ENCODE data around the gene CDKAL1.
"Not testable (repeated sequence)": the region's sequence is repeated elsewhere in the genome, so short reads cannot be mapped to it uniquely, and the experiment has no call there.

The CDKAL1 gene

DNA sequence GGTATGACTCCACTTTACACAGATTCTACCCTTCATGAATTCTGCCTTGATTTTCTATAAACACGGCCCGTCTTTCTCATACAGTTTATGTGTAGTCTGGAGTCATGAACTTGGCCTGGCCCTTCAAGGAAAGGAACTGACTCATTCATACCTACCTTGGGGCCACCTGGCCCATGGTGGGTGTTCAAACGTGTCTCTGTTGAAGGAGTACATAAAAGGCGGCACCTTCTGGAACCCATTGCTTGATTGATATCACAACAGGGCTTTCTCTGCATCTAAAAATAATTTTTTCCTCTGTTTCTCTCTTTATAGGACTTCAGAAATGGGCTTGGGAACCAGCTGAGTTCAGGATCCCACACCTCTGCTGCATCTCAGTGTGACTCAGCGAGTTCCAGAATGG, 696.3 kb downstream of the CDKAL1 start:
- DNase-seq, result no peak

DNA sequence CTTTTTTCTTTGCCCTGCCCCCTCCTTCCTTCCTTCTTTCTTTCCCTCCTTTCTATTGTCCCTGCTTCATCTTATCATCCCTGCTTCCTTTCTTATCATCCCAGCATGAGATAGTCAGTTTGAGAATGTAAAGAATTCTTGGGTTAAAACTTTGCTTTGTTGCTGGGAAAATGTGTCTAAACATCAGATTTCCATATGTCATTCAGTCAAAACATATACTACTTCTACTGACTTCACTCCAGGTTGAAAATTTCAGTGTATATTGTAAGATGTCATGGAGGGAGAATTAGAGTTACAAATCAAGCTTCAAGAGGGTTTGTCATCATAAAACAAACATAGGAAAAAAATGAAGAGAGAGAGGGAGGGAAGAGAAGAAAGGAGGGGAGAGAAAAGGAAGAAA, 700.9 kb downstream of the CDKAL1 start:
- no peak for DNase-seq

GRCh38 chr6:21238208-21238607, 704.0 kb downstream of the CDKAL1 start:
- no peak for DNase-seq

DNA sequence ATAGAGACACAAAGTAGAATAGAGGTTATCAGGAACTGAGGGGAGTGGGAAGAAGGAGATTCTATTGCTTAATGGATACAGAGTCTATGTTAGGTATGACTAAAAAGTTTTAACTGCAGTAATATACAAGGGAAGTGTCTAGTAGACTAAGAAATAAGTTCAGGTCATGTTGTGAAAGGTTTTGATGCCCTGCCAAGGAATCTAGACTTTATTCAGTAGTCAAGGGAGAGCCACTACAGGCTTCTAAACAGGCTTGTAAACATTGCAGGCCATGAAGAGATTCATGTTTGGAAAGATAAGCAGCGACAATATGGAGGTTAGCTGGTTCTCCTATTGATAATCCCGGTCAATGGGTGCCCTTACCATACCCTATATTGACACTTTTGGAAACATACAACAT, 706.5 kb downstream of the CDKAL1 start:
- no peak for DNase-seq

DNA sequence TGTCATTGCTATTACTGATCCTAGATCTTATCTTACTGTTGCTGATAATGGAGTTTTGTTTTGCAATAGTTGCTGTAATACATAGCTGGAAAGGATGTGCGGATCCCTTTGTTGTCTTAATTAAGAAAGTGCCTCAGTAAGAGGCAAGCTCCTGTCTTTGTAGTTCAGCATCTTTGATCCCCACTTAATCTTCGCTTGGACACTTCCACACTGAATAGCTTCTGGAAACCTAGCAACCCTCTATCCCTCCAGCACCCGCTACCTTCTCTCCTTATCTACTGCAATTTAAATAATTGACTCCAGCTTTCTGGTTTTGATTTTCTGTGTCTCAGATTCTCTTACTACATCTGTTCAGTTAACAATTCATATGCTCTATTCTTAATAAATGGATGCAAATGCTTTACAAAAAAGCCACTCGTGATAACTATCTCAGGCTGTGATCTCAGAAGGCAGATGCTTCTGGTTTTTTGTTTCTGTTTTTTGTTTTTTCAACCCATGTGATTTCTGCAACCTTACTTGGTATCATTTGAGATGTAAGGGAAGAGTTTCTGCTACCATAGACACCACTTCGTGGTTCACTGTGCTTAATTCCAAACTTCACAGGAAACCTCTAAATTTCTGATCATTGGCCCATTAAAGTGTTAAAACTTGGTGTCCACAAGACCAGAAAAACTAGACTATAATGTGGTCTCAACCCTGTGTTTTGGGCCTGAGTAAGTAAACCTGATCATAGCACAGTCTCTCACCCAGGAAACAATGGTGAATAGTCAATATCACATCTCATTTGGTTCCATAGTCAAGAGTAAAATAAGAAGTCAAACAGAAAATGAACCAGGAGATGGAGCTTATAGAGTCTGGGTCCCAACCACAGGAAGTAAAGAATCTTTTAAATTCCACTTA, 707.2 kb downstream of the CDKAL1 start:
- no peak for DNase-seq

DNA sequence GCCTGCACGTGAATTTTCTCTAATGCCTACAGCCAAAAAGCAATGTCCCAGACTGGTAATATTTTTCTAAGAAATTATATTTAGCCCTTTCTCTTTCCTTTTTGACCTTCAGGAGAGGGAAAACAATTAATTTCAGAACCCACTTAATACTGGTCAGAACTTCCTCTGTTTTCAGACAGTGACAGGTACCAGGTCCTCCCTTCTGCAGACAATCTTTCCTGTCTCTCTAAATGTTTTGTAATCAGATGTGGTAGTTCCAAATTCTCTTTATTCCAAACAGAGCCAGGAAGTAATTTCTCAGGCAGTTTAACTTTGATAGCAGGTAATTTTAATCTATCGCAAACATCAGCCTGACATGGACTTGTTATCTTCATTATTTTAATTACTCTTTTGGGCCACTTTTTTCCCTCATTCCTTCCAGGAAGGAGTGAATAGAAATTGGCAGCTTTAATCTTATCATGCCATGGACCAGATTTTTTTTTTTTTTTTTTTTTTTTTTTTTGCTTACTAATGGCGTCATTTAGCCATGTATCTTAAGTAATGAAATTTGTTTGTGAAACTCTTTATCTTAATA, 710.7 kb downstream of the CDKAL1 start:
- no peak for DNase-seq

GRCh38 chr6:21245488-21245887, 711.2 kb downstream of the CDKAL1 start:
- no peak for DNase-seq

DNA sequence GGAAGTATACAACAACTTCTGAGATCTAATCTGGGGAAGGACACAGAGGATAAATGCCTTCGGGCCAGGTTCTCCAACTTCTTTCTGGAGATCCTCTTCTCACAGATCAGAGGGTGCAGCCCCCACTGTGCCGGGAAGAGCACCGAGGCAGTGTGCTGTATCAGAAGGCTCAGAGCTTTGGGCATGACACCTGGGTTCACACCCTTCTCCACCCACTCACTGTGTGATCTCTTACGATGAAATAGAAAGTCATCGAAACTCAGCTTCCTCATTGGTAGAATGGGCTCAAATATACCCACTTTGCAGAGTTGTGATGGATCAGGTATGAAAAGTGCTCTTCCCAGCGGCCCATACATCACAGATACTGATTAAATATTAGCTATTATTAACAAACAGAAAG, 711.8 kb downstream of the CDKAL1 start:
- no peak for DNase-seq

DNA sequence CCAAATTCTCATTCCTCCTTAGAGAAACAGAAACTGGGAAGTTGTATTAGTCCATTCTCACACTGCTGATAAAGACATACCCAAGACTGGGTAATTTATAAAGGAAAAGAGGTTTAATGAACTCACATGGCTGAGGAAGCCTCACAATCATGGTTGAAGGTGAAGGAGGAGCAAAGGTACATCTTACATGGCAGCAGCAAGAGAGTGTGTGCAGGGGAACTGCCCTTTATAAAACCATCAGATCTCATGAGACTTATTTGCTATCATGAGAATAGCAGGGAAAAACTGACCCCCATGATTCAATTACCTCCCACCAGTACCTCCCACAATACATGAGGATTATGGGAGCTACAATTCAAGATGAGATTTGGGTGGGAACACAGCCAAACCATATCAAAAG, 720.2 kb downstream of the CDKAL1 start:
- DNase-seq, result not testable (repeated sequence)

GRCh38 chr6:21256197-21256596, 721.9 kb downstream of the CDKAL1 start:
- no peak for DNase-seq

- DNase-seq, result no peak
Measured at GRCh38 chr6:21257125-21257524, 722.9 kb downstream of the CDKAL1 start.

- DNase-seq, result no peak
Measured at GRCh38 chr6:21258665-21259064, 724.4 kb downstream of the CDKAL1 start.

GRCh38 chr6:21259660-21260059, 725.4 kb downstream of the CDKAL1 start:
- DNase-seq, result no peak

DNA sequence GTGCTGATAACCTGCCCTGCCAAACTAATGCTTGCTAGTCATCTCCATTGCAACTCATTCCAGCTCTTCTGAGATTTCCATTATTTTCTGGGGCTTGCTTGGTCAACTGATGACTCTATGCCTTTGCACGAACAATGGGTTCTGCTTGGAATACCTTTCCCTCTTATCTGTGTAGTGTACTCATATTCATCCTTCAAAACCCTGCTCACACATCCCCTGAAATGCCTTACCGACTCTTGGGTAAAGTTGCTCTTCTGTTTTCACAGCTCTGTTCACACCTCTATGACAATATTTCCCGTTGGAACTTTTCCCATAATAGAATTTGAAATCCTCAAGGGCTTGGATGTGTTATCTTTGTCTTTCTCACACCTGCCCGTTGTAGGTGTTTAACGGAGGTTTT, 728.2 kb downstream of the CDKAL1 start:
- DNase-seq, result no peak

GRCh38 chr6:21263531-21264287, 729.5 kb downstream of the CDKAL1 start:
- no peak for DNase-seq

- no peak for DNase-seq
Measured at GRCh38 chr6:21264288-21265033, 730.2 kb downstream of the CDKAL1 start.

- no peak for DNase-seq
Measured at GRCh38 chr6:21265034-21265729, 730.9 kb downstream of the CDKAL1 start.

GRCh38 chr6:21265730-21266044, 731.4 kb downstream of the CDKAL1 start:
- no peak for DNase-seq

- no peak for DNase-seq
Measured at GRCh38 chr6:21270636-21271201, 736.5 kb downstream of the CDKAL1 start.

DNA sequence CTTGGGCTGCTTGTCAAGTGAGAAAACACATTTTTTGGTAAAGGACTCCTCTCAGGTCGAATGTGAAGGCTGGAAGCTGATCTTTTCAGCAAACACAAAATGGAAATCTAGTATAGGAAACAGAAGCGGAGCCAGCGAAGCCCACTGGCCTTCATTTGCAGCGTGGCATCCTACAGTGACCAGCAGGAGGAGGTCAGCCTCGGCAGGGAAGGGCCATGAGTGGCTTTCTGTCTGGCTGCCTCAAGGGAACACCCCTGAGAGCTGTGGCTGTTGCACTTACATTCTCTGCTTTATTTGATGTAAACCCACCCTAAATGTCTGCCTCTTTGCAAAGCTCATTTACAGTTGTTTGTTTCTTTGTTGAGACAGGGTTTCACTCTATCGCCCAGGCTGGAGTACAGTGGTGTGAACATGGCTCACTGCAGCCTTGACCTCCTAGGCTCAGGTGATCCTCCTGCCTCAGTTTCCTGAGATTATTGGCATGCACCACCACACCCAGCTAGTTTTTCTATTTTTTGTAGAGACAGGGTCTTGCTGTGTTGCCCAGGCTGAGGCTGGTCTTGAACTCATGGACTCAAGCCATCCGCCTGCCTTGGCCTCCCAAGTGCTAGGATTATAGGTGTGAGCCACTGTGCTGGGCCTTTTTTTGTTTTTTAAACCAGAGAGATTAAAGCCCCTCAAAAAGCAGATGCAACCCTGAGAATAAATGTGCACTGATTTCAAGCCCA, 737.3 kb downstream of the CDKAL1 start:
- no peak for DNase-seq

DNA sequence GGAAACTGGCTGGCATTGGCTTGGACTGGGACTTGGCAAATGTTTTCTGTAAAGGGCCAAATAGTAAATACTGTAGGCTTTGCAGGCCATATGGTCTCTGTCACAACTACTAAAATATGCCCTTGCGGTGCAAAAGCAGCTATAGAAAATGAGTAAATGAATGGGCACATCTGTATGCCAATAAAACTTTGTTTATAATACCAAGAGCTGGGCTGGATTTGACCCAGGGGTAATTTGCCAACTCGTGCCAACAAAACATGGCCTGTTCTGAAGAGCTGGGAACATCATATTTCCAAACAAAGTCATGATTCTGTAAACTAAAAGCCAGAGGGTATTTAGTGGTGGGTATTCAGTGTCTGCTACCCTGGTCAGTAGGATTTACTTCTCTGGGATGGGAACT, 739.2 kb downstream of the CDKAL1 start:
- no peak for DNase-seq

DNA sequence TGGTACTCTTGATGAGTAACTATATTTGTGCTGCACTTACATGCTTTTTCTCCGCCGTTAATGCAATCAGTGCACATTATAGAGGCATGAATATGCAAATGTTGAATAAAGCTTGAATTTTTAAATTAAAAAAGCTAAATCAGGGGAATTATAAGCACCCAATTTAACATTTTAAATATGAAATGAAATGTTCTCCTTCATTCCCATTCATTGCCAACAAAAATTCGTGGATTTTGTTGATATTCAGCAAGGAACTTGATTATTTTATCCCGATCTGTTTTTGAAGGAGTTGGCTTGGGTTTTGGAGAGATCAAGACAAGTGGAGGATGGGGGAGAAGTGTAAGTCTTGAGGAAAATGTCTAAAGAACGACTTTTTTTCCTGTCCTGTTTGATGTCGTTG, 740.6 kb downstream of the CDKAL1 start:
- DNase-seq, result no peak

Data from activated CD4-positive, alpha-beta T cell treated with anti-CD3 and anti-CD28 coated beads, Interleukin-2, amount 50 U/mL, for 1 hour (primary cell).